Hematopoietic multipotent progenitor cell (in vitro differentiated cells): ENCODE measurements around the gene RAD23A. TPM values are rescaled to one million over a fixed set of nuclear protein-coding genes. Genes with fewer than 3 reads are reported as not detected.
"Not testable (repeated sequence)": the region's sequence is repeated elsewhere in the genome, so short reads cannot be mapped to it uniquely, and the experiment has no call there.

Experiments
- DNase-seq, 3 donors: peaks; one replicate each; pipeline ENCODE4 v3.0.0-alpha.2; 2011 to 2015; ENCODE audit warnings: low read depth in 2 of 3, low spot score in 2 of 3
- total RNA-seq: library from RNA; depleted of rRNA; stranded (reverse); fragments of >200 nt; gene quantifications from one replicate; pipeline ENCODE4 v1.2.3, GENCODE V29; 2012

RAD23A gene
- total RNA-seq: 84.3 TPM

DNA sequence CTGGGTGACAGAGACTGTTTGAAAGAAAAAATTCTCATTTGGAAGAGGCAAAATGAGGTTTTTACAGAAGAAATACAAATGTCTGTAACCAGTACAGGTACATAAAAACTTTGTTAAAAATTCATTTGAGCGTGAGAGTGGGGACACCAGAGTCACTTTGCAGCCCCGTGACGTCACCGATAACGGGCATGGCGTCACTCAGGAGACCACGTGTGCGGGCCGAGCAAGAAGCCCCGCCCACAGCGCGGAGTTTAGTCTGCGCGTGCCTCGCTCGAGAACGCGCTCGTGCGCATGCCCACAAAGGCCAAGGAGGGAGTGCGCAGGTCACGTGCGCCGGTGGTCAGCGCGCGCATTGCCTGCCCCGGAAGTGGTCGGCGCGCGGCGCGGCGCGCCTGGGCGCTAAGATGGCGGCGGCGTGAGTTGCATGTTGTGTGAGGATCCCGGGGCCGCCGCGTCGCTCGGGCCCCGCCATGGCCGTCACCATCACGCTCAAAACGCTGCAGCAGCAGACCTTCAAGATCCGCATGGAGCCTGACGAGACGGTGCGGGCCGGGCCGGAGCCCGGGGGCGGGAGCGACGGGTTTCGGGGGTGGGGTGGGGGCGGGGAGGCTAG, at the start of gene RAD23A:
RAD23A (plus strand) TSS at position 384 of the 613 bp plus-strand sequence; CDS start at position 471, 87 bp downstream.
- DNase-seq: peak; percentile 99 to 100 (median 99)

DNA sequence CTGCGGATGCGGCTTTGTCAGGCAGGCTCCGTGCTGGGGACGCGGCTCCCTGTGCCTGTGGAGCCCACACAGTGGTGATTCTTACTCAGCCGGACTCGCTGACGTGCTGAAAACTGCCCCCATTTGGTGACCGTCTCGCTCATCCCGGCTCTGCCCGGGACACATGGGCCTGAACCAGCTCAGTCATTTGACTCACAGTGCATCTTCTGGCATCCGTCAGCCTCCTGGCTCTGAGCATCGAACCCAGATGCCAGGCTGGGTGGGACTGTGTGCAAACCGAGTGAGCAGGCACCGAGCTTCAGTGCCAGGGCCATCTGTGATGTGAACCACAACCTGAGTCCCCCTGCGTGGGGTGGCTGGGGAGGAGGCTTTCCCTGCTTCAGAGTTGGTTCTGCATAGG, 49.2 kb upstream of the RAD23A start:
- no peak for DNase-seq

DNA sequence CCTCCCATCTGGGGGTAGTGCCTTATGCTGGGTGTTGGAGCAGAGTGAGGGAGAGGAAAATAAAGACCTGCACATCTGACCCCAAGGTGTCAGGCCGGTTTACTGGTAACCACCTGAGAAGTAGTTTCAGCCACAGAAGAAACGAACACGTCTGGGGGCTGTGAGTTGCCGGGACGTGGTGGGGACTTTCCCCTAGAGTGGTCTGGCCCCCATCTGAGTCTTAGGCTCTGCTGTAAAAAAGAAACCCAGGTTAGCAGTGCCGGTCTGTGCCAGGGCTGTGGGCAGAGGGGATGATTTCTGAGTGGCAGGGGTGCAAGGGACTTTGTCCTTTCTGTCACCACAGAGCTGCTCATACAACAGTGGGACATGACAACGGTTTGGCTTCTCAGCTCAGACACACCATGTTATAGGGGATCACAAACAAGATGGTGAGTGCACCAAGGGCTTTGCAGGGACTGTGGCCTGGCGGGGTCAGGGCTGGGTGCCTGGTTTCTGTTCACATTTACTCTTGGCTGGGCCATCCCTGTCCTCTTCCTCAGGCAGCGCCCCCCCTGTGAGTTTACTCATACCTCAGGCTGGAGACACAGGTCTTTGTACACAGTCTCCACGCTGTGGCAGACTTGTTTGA, 45.7 kb upstream of the RAD23A start:
- no peak for DNase-seq

DNA sequence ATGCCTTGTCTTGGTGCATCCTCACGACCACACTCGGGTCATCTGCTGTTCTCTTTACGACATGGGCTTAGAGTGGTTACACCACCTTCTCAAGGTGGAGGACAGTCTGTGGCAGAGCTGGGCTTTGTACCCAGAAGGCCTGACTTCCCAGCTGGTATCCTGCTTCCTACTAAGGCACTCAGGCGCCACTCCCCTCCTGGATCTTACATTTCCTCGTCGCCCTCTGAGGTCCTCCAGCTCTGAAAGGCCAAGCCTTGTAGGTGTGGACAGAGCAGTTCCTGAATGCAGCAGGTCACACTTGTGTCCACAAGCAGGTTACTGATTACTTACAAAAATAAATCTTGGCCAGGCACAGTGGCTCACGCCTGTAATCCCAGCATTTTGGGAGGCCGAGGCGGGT, 38.5 kb upstream of the RAD23A start:
- DNase-seq: no peak

DNA sequence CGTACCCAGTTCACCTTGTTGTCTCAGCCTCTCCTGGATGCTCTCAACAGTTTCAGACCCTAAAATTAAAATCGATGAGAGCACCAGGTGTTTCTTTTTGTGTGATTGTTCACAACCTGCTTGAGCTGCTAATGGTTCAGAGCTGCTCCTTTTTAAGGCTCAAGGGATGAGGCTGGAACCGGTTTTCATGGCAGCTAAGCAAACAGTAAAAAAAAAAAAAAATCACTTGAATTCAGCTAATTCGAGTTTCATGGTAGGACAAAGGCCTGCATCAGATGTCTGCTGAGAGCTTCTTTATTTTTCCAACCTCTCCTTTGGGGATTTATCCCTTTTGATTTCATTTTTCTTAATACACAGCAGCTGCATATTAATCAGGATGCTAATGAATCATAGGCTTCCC, 33.1 kb upstream of the RAD23A start:
- DNase-seq: no peak

DNA sequence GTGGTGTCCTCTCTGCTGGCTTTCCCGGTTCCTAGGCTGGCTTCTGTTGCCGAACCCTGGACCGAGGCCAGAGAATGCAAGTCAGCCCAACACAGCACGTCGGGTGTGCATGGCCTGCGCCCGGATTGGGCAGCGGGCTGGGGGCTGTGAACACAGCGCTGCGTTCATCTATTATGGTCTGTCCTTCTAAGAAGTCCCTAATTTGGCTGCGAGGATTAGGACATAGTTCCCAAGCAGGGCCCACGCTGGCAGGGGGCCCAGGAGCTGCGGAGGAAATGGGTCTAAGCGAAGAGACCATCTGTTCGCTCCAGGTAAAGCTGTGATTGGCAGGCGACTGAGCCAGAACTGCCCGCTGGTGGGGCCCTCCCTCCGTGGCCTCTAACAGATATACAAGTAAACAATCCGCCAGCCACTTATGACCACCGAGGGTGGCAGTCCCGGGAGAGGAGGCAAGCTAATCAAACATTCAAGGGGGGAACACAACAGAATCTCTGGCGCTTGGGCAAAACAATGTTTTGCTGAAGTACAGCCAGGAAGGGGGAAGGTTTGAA, 32.6 kb upstream of the RAD23A start:
- DNase-seq: peak in 1 of 3 donors; percentile 32

DNA sequence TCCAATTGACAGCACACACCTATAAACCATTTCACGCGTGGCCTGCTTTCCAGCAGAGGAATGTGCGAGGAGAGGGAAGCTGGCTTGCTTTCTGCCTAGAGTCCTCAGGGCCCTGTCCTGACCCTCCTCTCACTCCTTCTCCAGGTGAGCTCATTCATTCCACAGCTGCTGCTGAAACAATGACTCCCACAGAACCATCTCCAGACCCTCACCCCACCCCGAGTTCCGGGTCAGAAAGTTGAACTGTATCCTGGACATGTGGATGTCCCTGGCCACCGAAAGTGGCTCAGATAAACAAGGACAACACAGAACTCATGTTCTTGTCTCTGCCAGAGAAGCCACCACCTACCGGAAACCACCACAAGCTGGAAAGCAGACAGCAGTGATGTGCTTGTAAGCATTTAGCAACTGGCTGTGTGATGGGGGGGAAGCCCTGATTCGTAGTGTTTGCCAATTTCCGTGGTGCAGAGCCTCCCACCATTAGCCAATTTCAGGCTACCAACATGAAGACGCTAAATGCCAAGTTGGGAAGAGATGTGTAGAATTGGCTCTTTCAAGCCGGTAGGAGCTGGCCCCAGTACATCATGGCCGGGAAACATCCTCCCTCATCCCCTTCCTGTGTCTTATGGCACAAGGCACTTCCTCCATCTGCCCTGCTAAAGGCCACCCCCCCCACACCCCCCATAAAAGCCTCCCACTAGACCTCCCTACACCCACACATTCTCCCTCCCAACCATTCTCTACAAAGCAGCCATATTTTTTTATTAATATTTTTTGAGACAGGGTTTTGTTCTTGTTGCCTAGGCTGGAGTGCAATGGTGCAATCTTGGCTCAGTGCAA, 31.6 kb upstream of the RAD23A start:
- DNase-seq: peak in 2 of 3 donors; percentile 63 to 88

DNA sequence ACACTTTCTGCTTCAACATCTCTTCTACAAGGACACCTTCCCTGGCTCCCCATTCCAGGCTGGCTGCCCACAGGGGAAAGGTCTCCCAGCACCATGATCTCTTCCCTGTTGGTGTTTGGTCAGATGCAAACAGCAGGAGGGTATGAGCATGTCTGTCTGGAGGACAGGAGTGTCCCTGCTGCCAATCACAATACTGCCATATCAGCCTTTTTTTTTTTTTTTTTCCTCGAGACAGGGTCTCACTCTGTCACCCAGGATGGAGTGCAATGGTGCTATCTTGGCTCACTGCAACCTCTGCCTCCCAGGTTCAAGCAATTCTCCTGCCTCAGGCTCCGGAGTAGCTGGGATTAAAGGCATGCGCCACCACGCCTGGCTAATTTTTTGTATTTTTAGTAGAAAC, 29.8 kb upstream of the RAD23A start:
- DNase-seq: not testable (repeated sequence)

DNA sequence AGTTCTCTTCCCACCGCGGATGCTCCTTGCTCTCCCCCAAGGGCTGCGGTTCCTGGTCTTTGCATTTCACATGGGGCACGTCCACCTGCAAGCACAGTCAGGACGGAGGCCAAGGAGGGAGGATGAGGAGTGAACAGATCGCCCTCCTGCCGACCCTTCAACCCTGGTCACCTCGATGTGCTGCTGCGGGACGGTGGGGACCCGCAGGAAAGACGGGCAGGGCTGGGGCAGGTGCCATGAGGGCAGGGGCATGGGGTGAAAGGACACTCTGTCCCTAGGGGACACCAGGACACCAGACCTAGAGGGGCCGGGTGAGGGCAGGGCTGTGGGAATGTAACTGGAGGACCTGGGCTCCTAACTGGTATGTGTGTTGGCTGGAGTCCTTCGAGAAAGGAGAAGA, 27.4 kb upstream of the RAD23A start:
- no peak for DNase-seq

DNA sequence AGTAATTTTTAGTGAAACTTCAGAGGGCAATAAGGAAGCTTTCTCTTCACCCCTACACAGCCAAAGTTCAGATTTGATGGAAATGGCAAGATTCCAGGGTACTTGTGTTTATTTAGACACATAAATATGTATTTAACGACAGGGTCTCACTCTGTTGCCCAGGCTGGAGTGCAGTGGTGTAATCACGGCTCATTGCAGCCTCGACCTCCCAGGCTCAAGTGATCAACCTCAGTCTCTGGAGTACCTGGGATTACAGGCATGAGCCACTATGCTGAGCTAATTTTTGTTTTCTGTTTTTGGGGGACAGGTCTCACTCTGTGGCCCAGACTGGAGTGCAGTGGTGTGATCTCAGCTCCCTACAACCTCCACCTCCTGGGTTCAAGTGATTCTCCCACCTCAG, 24.6 kb upstream of the RAD23A start:
- DNase-seq: no peak

DNA sequence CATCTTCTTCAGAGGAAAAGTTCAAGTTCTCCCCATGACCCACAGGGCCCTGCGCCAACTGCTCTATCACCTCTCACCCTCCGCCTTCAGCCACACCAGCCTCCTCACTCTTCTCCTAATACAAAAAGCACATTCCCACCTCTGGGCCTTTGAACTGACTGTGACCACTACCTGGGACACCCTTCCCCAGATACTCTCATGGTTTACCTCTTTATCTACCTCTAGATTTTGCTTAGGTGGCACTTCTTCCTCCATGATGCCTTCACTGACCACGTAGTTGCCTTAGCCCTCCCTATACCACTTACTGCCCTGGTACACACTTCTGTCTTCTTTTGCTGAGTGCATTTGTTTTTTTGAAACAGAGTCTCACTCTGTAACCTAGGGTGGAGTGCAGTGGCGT, 22.7 kb upstream of the RAD23A start:
- no peak for DNase-seq

DNA sequence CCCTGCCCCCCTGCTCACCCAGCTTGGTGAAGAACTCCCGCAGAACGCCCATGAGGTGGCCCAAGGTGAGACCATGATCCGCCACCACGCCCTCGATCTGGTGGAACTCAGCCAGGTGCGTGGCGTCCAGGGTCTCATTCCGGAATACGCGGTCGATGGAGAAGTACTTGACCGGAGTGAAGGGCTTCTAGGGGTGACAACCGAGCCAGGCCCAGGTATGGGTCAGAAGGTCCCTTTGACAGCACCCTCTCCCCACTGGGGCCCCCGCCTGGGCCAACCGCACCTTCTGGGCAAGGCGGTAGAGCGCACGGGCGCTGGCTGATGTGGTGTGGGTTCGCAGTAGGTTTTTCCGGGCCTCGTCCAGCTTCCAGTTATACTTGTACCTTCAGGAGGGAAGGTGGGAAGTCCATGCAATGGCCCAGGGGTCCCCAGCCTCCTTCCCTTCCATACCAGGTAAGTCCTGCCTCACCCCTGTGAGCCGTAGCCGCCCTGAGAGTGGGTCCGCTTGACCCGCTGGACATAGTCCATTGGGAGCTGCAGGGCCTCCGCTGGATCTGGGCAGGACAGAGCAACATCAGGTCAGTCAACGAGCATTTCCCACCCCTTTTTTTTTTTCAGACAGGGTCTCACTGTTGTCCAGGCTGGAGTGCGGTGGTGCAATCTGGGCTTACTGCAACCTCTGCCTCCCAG, 20.9 kb upstream of the RAD23A start:
- DNase-seq: no peak

DNA sequence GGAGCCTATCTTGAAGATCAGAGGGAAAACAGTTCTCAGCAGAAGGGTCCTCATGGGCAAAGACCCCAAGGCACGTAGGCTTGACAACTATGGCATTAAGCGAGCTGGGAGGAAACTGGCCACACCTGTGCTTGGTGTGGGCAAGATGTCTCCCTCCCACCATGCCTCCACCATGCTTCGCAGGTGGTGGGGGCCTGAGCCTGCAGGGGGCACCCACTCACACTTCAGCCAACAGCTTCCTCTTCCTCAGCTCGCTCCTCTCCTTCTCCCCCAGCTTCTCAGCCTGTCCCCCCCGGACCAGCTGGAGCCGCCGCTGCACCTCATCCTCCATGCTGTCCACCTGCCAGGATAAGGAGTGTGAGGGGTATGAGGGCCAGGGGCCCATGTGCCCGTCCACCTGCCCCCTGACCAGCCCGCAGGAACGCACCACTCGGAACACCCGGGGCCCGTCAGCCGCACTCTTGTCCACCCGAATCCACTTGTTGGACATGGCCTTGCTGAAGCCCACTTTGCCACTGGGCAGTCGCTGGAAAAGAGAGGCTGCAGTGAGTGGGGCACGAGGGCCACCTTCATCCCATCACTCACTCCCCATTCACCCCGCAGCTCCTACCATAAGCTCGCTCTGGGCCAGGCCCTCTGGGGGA, 15.5 kb upstream of the RAD23A start:
- no peak for DNase-seq

DNA sequence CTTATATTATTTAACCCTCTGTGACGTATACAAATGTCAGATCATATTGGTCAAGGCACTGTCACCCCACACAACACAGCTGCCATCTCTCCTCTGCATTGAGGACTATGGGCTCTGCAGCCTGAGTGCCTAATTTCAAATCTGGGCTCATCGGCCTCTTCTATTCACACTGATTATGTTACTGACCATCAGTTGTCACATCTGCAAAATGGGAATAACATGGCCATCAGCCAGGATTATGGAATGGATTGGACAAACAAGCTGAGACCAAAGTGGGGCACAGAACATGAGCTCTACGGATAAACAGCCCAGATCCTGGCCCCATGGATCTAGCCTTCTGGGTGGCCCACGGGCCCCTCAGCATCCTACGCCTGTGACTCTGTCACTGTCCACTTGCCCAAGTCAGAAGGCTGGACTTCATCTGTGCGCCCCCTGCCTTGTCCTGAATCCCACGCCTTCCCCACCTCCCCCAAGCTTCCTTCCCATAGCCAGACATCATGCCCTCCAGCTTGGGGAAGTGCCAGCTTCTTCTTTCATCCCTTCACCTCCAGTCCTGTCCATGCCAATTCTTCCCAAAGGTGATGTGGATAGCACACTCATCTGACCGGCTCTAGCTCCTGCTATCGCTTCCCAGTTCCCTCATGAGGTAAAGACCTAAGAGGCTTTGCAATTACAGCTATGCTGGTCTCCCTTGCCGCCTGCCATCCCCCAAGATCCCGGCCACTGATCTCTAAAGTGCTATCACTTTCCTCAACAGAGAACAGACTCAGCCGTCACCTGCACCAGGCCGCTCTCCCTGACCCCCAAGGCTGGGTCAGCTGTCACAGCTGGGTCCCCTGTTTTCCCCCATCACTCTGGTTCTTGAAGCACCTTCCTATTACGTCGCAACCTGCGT, 13.0 kb upstream of the RAD23A start:
- DNase-seq: no peak

DNA sequence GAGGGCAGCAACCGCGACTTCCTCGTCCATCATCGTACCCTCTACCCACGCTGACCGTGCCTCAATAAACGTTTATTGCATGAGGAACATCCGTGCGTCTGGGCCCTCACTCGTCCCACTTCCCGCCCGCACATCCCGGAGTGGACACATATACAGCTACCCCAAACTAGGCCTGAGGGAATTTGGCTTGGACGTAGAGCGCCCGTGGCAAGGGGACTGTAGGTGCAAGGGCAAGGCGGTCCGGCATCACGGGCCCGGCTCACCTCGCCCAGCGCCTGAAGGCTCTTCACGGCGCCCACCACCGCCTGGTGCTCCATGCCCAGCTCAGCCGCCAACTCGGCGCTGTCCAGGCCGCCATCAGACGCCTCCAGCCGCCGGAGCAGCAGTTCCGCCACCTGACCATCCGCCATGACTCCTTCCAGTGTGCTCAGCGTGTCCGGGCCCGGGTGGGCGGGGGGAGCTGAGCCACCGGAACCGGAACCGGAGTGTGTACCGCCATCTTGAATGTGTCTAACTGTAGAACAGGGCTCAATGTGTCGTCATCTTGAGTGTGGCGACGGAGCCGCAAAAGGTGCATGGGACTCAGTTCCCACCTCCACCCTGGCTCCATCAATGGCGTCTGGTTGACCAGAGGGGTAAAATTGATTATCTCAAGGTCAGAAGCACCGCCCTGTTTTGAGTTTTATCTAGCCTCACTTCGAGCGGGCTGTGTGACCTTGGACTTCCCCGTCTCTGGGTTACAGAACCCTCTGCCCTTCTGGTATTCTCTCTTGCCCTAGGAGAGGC, 12.2 kb upstream of the RAD23A start, which contains the start of gene FARSA:
FARSA (minus strand) TSS at position 425 of the 786 bp plus-strand sequence; CDS start at position 410, 15 bp downstream.
- DNase-seq: peak; percentile 72 to 91 (median 89)

DNA sequence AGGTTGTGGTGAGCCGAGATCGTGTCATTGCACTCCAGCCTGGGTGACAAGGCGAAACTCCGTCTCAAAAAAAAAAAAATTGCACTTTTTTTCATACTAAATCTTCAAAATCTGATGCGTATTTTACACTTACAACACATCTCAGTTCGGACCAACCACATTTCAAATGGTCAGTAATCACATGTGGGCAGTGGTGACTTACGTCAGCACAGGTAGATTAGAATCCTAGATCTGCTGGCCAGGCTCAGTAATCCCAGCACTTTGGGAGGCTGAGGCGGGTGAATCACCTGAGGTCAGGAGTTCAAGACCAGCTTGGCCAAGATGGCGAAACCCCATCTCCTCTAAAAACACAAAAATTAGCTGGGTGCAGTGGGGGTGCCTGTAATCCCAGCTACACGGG, 10.6 kb upstream of the RAD23A start:
- no peak for DNase-seq

DNA sequence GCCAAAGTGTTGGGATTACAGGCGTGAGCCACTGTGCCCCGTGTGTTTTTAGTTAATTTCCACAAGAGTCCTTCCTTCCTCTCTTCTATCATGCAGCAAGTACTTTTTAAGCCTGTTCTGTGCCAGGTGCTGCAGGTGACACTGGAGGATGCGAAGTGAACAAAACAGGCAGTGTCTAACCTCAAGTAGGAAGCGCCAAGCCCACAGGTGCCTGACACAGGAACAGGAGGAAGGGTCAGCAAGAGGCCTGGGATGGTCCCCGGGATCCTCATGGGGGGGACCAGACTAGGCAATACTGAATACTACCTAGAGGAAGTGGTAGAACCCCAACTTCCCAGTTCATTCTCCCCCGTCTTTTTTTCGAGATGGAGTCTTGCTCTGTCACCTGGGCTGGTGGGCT, 9.1 kb upstream of the RAD23A start:
- DNase-seq: no peak
